ENCODE results near the gene FAM120AOS.

GRCh38 chr9:93501406-93501805 lies 48.0 kb upstream of the FAM120AOS start:
- no peak for TF ChIP-seq CTCF (IDR thresholded peaks at IDR 0.05)
- TF ChIP-seq CHD2 (IDR thresholded peaks at IDR 0.05; ENCODE audit: low read length, partially characterized antibody), result no peak
- no peak for TF ChIP-seq MXI1 (IDR thresholded peaks at IDR 0.05; ENCODE audit: low read depth, low read length)
- TF ChIP-seq USF1 (IDR thresholded peaks at IDR 0.05; ENCODE audit: borderline replicate concordance, low read depth), result no peak
- no peak for TF ChIP-seq RFX5 (IDR thresholded peaks at IDR 0.05; ENCODE audit: low read length)
- TF ChIP-seq ZBTB33 (IDR thresholded peaks at IDR 0.05; ENCODE audit: borderline replicate concordance, low read depth), result no peak
- TF ChIP-seq EZH2phosphoT487 (IDR thresholded peaks at IDR 0.05; ENCODE audit: borderline replicate concordance, low read depth), result no peak
- no peak for TF ChIP-seq SIN3A (IDR thresholded peaks at IDR 0.05; ENCODE audit: borderline replicate concordance, low read depth, low read length)
